ENCODE results near the gene LGALS13. TPM values are rescaled to one million over a fixed set of nuclear protein-coding genes. Genes with fewer than 3 reads are reported as not detected.

The LGALS13 gene
- polyA plus RNA-seq, 1 donor from 2014 or later: not detected

DNA sequence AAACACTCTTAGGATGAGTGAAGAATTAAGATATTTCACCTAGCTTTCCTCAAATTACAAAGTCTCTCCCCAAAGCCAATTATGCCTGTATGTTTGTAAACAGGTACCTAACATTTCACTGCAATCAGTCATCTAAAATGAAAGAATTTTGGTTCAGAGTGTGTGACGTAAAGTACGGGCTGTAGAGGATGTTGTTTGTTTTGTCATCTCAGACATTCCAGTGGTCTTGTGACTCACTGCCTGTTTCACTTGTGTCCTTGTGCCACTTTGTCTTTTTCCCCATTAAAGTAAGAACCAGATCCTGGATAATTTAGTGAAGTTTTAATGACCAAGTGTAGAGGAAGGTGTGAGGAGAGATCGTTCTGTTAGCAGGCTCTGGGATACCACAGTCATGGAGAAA is 33.7 kb upstream of the LGALS13 start:
- H3K4me3 ChIP-seq (ENCODE audit: low read length): no peak overlapping the region
- TF ChIP-seq, protein P1, sequence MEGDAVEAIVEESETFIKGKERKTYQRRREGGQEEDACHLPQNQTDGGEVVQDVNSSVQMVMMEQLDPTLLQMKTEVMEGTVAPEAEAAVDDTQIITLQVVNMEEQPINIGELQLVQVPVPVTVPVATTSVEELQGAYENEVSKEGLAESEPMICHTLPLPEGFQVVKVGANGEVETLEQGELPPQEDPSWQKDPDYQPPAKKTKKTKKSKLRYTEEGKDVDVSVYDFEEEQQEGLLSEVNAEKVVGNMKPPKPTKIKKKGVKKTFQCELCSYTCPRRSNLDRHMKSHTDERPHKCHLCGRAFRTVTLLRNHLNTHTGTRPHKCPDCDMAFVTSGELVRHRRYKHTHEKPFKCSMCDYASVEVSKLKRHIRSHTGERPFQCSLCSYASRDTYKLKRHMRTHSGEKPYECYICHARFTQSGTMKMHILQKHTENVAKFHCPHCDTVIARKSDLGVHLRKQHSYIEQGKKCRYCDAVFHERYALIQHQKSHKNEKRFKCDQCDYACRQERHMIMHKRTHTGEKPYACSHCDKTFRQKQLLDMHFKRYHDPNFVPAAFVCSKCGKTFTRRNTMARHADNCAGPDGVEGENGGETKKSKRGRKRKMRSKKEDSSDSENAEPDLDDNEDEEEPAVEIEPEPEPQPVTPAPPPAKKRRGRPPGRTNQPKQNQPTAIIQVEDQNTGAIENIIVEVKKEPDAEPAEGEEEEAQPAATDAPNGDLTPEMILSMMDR (IDR thresholded peaks at IDR 0.05; ENCODE audit: poor library complexity, severe bottlenecking): no peak
- no peak for TF ChIP-seq MXI1 (conservative IDR thresholded peaks at IDR 0.05; ENCODE audit: poor library complexity, severe bottlenecking)
- TF ChIP-seq EZH2 (IDR thresholded peaks at IDR 0.05; ENCODE audit: borderline replicate concordance, insufficient read depth, low read length, poor library complexity, severe bottlenecking): no peak
- TF ChIP-seq, protein P2, sequence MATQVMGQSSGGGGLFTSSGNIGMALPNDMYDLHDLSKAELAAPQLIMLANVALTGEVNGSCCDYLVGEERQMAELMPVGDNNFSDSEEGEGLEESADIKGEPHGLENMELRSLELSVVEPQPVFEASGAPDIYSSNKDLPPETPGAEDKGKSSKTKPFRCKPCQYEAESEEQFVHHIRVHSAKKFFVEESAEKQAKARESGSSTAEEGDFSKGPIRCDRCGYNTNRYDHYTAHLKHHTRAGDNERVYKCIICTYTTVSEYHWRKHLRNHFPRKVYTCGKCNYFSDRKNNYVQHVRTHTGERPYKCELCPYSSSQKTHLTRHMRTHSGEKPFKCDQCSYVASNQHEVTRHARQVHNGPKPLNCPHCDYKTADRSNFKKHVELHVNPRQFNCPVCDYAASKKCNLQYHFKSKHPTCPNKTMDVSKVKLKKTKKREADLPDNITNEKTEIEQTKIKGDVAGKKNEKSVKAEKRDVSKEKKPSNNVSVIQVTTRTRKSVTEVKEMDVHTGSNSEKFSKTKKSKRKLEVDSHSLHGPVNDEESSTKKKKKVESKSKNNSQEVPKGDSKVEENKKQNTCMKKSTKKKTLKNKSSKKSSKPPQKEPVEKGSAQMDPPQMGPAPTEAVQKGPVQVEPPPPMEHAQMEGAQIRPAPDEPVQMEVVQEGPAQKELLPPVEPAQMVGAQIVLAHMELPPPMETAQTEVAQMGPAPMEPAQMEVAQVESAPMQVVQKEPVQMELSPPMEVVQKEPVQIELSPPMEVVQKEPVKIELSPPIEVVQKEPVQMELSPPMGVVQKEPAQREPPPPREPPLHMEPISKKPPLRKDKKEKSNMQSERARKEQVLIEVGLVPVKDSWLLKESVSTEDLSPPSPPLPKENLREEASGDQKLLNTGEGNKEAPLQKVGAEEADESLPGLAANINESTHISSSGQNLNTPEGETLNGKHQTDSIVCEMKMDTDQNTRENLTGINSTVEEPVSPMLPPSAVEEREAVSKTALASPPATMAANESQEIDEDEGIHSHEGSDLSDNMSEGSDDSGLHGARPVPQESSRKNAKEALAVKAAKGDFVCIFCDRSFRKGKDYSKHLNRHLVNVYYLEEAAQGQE (IDR thresholded peaks at IDR 0.05; ENCODE audit: borderline replicate concordance): no peak
- TF ChIP-seq POLR2AphosphoS5 (IDR thresholded peaks at IDR 0.05): no peak
- TF ChIP-seq EP300 (conservative IDR thresholded peaks at IDR 0.05; ENCODE audit: poor library complexity, severe bottlenecking): no peak
- no peak for TF ChIP-seq TAF1 (IDR thresholded peaks at IDR 0.05; ENCODE audit: low read depth)
- TF ChIP-seq RAD21 (conservative IDR thresholded peaks at IDR 0.05): no peak
- TF ChIP-seq SMC3 (conservative IDR thresholded peaks at IDR 0.05; ENCODE audit: poor library complexity): no peak
- no peak overlapping the region for H3K9ac ChIP-seq (ENCODE audit: low read length)
- no peaks in the 10 kb centered on the region for H3K9me2 ChIP-seq (ENCODE audit: insufficient read depth, low read length)
- H2AFZ ChIP-seq (ENCODE audit: low read depth, low read length): no peak overlapping the region
- peaks cover 11% of the 10 kb centered on the region for H3K27me3 ChIP-seq (ENCODE audit: insufficient read depth, low read depth, low read length)
- H3K9me3 ChIP-seq (ENCODE audit: low read length): no peaks in the 10 kb centered on the region
- no peaks in the 10 kb centered on the region for H3K36me3 ChIP-seq (ENCODE audit: insufficient read depth, low read length)
- H3K4me2 ChIP-seq (ENCODE audit: low read length): no peak overlapping the region
- no peak overlapping the region for H3K27ac ChIP-seq (ENCODE audit: low read length)
- H3K79me2 ChIP-seq (replicated peaks; ENCODE audit: insufficient read depth, low read length): no peaks in the 10 kb centered on the region
- H4K20me1 ChIP-seq (ENCODE audit: insufficient read depth): no peaks in the 10 kb centered on the region
- H3F3A ChIP-seq (ENCODE audit: insufficient read depth, low read length, poor library complexity, severe bottlenecking): no peaks in the 10 kb centered on the region

DNA sequence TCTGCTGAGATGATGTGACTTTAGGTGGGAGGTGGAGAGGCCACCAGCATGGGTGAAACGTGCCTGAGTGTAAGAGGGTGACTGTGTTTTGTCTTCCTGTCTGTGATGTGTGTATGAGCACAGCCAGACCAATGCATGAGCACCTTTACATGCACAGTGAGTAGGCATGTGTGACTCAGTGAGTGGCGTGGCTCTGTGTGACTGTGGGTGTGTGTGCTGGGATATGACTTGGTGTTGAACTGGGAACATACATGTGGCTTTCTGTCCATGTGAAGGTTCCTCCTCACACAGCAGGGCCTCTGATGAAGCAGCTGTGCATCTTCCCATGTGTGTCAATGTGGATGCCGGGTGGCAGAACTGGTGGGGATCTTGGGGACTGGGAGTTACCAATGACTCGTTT is 19.9 kb upstream of the LGALS13 start:
- Histone ChIP-seq H4K20me1 (ENCODE audit: insufficient read depth) (no peaks in the 10 kb centered on the region), H3K9me3 (ENCODE audit: low read length) (no peaks in the 10 kb centered on the region), H3K27me3 (ENCODE audit: insufficient read depth, low read depth, low read length) (no peaks in the 10 kb centered on the region), H3K79me2 (replicated peaks; ENCODE audit: insufficient read depth, low read length) (no peaks in the 10 kb centered on the region), H3K4me2 (ENCODE audit: low read length) (no peak overlapping the region), H2AFZ (ENCODE audit: low read depth, low read length) (no peak overlapping the region), H3K4me3 (ENCODE audit: low read length) (no peak overlapping the region), H3K9ac (ENCODE audit: low read length) (no peak overlapping the region), H3K27ac (ENCODE audit: low read length) (no peak overlapping the region), H3F3A (ENCODE audit: insufficient read depth, low read length, poor library complexity, severe bottlenecking) (no peaks in the 10 kb centered on the region), H3K9me2 (ENCODE audit: insufficient read depth, low read length) (no peaks in the 10 kb centered on the region), H3K36me3 (ENCODE audit: insufficient read depth, low read length) (no peaks in the 10 kb centered on the region)
- TF ChIP-seq SMC3 (conservative IDR thresholded peaks at IDR 0.05; ENCODE audit: poor library complexity): no peak
